22Rv1 (cell line): ENCODE measurements around the gene GPER1.

Source experiments
- ZFX ChIP-seq: fragments of 450-650 bp; IDR thresholded peaks from 2 replicates; pipeline ENCODE4 v1.6.1; 2017; ENCODE audit warnings: antibody characterized with exemption, borderline replicate concordance
- TF ChIP-seq, protein P1 (sequence below): fragments of 450-650 bp; IDR thresholded peaks from 2 replicates; pipeline ENCODE4 v1.5.1; 2017; ENCODE audit warnings: mild to moderate bottlenecking

DNA sequence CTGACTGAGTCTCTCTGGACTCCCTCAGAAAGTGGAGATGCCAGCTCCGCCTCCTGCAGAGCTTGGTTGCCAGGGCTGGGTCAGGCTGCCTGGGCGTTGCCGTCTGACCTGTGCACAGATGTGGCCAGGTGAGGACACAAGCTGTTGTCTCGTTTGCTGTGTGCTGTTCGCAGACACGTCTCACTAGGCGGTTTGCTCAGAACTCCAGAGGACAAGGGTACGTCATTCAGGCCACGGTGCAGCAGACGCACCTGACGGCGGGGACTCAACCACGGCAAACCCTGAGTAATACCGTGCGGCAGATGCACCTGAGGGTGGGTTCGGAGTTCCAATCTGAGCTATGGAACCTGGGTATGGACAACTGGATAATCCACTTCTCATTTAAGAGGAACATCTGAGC is 11.7 kb downstream of the GPER1 start:
- TF ChIP-seq, protein P1, sequence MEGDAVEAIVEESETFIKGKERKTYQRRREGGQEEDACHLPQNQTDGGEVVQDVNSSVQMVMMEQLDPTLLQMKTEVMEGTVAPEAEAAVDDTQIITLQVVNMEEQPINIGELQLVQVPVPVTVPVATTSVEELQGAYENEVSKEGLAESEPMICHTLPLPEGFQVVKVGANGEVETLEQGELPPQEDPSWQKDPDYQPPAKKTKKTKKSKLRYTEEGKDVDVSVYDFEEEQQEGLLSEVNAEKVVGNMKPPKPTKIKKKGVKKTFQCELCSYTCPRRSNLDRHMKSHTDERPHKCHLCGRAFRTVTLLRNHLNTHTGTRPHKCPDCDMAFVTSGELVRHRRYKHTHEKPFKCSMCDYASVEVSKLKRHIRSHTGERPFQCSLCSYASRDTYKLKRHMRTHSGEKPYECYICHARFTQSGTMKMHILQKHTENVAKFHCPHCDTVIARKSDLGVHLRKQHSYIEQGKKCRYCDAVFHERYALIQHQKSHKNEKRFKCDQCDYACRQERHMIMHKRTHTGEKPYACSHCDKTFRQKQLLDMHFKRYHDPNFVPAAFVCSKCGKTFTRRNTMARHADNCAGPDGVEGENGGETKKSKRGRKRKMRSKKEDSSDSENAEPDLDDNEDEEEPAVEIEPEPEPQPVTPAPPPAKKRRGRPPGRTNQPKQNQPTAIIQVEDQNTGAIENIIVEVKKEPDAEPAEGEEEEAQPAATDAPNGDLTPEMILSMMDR, result no peak
- TF ChIP-seq ZFX, result no peak
